Smooth muscle cell (in vitro differentiated cells): Measurements from ENCODE around the gene CCDC157. TPM values are rescaled to one million over a fixed set of nuclear protein-coding genes. Genes with fewer than 3 reads are reported as not detected.
"Not testable (repeated sequence)": the region's sequence is repeated elsewhere in the genome, so short reads cannot be mapped to it uniquely, and the experiment has no call there.

Source experiments
- DNase-seq: peaks from one replicate; lab custom pipeline; 2025; ENCODE audit not compliant: unreplicated experiment; lab: John Stamatoyannopoulos, UW
- H2AFZ ChIP-seq: fragments of 200-600 bp; sonication (generic); 2 replicates; pipeline ENCODE4 v1.6.0; 2016; ENCODE audit warnings: antibody characterized with exemption, low read depth, mild to moderate bottlenecking
- H3F3A ChIP-seq: fragments of 200-600 bp; sonication (generic); 2 replicates; pipeline ENCODE4 v1.6.0; 2017; ENCODE audit warnings: antibody characterized with exemption, low read depth
- H3K27ac ChIP-seq: fragments of 200-600 bp; sonication (generic); 2 replicates; pipeline ENCODE4 v1.5.1; 2016; ENCODE audit warnings: low read depth, mild to moderate bottlenecking
- H3K27me3 ChIP-seq: fragments of 200-600 bp; sonication (generic); 2 replicates; pipeline ENCODE4 v1.6.1; 2016; ENCODE audit warnings: low read depth, mild to moderate bottlenecking
- H3K36me3 ChIP-seq: fragments of 200-600 bp; sonication (generic); 2 replicates; pipeline ENCODE4 v1.5.1; 2016; ENCODE audit warnings: low read depth
- H3K4me1 ChIP-seq: fragments of 200-600 bp; sonication (generic); 2 replicates; pipeline ENCODE4 v1.5.1; 2016; ENCODE audit warnings: low read depth
- H3K4me2 ChIP-seq: fragments of 200-600 bp; sonication (generic); 2 replicates; pipeline ENCODE4 v1.6.0; 2016; ENCODE audit warnings: mild to moderate bottlenecking
- H3K4me3 ChIP-seq: fragments of 200-600 bp; sonication (generic); 2 replicates; pipeline ENCODE4 v1.5.1; 2016; ENCODE audit warnings: mild to moderate bottlenecking
- H3K79me2 ChIP-seq: fragments of 200-600 bp; sonication (generic); 2 replicates; pipeline ENCODE4 v1.6.0; 2016; ENCODE audit warnings: low read depth, mild to moderate bottlenecking
- H3K9ac ChIP-seq: fragments of 200-600 bp; sonication (generic); 2 replicates; pipeline ENCODE4 v1.6.0; 2016; ENCODE audit warnings: low read depth
- H3K9me3 ChIP-seq: fragments of 200-600 bp; sonication (generic); replicated peaks from 2 replicates; pipeline ENCODE4 v1.5.1; 2016; ENCODE audit warnings: low read depth
- H4K20me1 ChIP-seq: fragments of 200-600 bp; sonication (generic); 2 replicates; pipeline ENCODE4 v1.6.0; 2016; ENCODE audit warnings: low read depth
- WGBS: methylation state at CpG from one replicate; pipeline ENCODE4 v1.1.7; 2016; ENCODE audit warnings: low lambda C conversion rate; 5-methylcytosine and 5-hydroxymethylcytosine counted together
- polyA plus RNA-seq: library from polyadenylated mRNA; unstranded; fragments of >200 nt; fragmentation: Nextera tagmentation; extraction: Ambion mirVana; gene quantifications from 2 replicates; pipeline ENCODE4 v1.2.1, GENCODE V29; 2016
- total RNA-seq: library from RNA; depleted of rRNA; stranded (reverse); fragments of >200 nt; gene quantifications from 2 replicates; pipeline ENCODE4 v1.2.3, GENCODE V29; 2014
- TF ChIP-seq, protein P1 (sequence below): fragments of 200-600 bp; sonication (generic); IDR thresholded peaks from 2 replicates; pipeline ENCODE4 v1.5.1; 2017; ENCODE audit warnings: borderline replicate concordance, mild to moderate bottlenecking, antibody characterized with exemption; ENCODE audit not compliant: insufficient read depth, poor library complexity, severe bottlenecking

CCDC157 gene
- total and polyA plus RNA-seq, 2 experiments from 2014 or later: 2.5 to 4.8 TPM

DNA sequence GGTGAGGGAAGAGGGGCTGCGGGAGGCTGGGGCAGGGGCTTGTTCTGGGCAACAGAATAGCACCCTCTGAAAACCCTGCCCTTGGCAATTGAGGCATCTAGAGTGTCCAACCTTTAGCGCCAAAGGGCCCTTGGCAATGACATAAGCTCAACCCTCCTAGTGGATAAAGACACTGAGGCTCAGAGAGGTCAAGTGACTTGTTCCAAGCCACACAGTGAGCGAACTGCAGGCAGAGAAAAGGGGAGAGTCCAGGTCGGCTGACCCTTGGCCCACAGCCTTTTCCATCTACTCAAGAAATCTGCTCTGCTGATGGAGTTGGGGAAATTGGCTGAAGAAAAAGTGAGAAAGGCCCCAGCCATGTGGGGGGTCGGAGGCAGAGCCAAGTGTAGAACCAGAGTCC, 42.9 kb downstream of the CCDC157 start:
- Histone ChIP-seq H3K4me2 (no peak overlapping the region), H2AFZ (no peak overlapping the region), H3K79me2 (no peaks in the 10 kb centered on the region), H3K27ac (no peak overlapping the region), H3F3A (no peaks in the 10 kb centered on the region), H3K36me3 (no peaks in the 10 kb centered on the region), H3K27me3 (no peaks in the 10 kb centered on the region), H3K9me3 (no peaks in the 10 kb centered on the region), H4K20me1 (peaks cover 48% of the 10 kb centered on the region), H3K4me1 (peaks cover 9% of the 10 kb centered on the region), H3K9ac (no peak overlapping the region), H3K4me3 (no peak overlapping the region)
- TF ChIP-seq, protein P1, sequence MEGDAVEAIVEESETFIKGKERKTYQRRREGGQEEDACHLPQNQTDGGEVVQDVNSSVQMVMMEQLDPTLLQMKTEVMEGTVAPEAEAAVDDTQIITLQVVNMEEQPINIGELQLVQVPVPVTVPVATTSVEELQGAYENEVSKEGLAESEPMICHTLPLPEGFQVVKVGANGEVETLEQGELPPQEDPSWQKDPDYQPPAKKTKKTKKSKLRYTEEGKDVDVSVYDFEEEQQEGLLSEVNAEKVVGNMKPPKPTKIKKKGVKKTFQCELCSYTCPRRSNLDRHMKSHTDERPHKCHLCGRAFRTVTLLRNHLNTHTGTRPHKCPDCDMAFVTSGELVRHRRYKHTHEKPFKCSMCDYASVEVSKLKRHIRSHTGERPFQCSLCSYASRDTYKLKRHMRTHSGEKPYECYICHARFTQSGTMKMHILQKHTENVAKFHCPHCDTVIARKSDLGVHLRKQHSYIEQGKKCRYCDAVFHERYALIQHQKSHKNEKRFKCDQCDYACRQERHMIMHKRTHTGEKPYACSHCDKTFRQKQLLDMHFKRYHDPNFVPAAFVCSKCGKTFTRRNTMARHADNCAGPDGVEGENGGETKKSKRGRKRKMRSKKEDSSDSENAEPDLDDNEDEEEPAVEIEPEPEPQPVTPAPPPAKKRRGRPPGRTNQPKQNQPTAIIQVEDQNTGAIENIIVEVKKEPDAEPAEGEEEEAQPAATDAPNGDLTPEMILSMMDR: no peak
- WGBS: 95% methylated on average over 5 of the region's 5 CpGs
- DNase-seq: no peak

DNA sequence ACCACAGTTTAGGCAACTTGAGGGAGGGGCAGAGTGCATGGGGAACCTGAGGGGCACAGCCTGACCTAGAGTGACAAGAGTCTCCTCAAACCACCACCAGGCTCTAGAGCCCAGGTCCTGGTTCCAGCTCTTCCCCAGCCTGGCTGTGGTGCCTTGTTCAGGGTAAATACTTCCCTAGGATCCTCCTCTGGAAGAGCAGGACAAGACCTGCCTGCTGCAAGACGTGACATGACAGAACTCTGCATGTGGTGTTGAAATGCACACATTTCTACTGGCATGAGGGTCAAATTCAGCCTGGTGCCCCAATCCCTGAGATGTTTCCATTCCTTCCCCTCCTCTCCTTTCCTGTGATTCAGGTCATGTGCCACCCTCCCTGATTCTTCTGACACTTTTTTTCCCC, 43.4 kb downstream of the CCDC157 start:
- WGBS: 89% methylated on average over 1 of the region's 1 CpG
- no peak overlapping the region for H3K4me2 ChIP-seq
- peaks cover 52% of the 10 kb centered on the region for H4K20me1 ChIP-seq
- H3K27me3 ChIP-seq: no peaks in the 10 kb centered on the region
- H3K27ac ChIP-seq: no peak overlapping the region
- no peak overlapping the region for H3K9ac ChIP-seq
- no peak overlapping the region for H3K4me3 ChIP-seq
- no peaks in the 10 kb centered on the region for H3K36me3 ChIP-seq
- H3K4me1 ChIP-seq: peaks cover 9% of the 10 kb centered on the region
- DNase-seq: no peak
- no peaks in the 10 kb centered on the region for H3K9me3 ChIP-seq
- TF ChIP-seq, protein P1: no peak
- no peak overlapping the region for H2AFZ ChIP-seq
- no peaks in the 10 kb centered on the region for H3K79me2 ChIP-seq
- no peaks in the 10 kb centered on the region for H3F3A ChIP-seq

DNA sequence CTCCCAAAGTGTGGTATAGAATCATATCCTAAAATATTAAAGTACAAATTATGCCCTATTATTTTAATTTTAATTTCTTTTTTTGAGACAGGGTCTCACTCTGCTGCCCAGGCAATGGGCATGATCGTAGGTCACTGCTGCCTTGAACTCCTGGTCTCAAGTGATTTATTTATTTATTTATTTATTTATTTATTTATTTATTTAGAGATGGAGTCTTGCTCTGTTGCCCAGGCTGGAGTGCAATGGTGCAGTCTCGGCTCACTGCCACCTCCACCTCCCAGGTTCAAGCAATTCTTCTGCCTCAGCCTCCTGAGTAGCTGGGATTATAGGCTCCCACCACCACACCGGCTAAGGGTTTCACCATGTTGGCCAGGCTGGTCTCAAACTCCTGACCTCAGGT, 44.2 kb downstream of the CCDC157 start:
- peaks cover 59% of the 10 kb centered on the region for H4K20me1 ChIP-seq
- not testable (repeated sequence) for H3K9me3 ChIP-seq, H3K4me2 ChIP-seq, H3K27me3 ChIP-seq, H3K9ac ChIP-seq, H3K4me1 ChIP-seq, H3K4me3 ChIP-seq, H3K36me3 ChIP-seq, H3K79me2 ChIP-seq, DNase-seq, H2AFZ ChIP-seq, H3F3A ChIP-seq, H3K27ac ChIP-seq
- 100% methylated on average over 3 of the region's 3 CpGs for WGBS

DNA sequence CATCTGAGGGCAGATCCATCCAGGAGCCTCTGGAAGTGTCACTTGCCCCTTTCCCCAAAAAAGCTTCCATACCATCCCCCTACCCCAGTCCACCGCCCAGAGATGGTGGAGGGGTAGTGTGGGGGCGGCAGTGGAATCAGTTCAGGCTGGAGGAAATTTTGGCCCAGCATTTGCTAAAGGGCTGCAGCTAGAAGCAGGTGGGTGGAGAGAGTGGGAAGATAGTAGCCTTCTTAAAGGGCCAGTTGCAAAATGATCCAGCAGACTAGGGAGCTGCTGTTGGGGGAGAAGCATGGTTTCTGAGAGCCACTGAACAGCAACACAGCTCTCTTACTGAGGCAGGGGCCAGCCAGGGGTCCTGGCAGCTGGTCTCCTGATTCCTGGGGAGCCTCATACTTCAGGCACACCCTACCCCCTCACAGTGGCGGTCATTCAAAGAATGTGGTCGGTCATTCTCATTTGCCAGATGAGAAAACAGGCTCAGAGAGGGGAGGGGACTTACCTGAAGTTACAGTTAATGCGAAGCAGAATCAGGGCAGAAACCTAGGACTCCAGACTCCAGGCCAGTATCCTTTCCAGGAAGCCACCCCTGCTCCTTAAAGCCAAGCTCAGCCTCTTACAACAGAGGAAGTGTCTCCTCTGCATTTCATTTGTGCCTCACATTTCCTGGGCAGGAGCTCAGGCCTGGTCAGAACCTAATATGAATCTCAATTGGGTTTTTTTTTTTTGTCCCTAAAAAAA, 45.4 kb downstream of the CCDC157 start:
- no peak overlapping the region for H3K4me3 ChIP-seq
- H3K36me3 ChIP-seq: no peaks in the 10 kb centered on the region
- WGBS: 48% methylated on average over 5 of the region's 5 CpGs
- peaks cover 9% of the 10 kb centered on the region for H3K4me1 ChIP-seq
- no peak overlapping the region for H2AFZ ChIP-seq
- no peak overlapping the region for H3K9ac ChIP-seq
- TF ChIP-seq, protein P1: no peak
- no peak overlapping the region for H3K27ac ChIP-seq
- H3K27me3 ChIP-seq: no peaks in the 10 kb centered on the region
- no peaks in the 10 kb centered on the region for H3K79me2 ChIP-seq
- DNase-seq: no peak
- H3K4me2 ChIP-seq: no peak overlapping the region
- H4K20me1 ChIP-seq: peaks cover 59% of the 10 kb centered on the region
- H3F3A ChIP-seq: no peaks in the 10 kb centered on the region
- H3K9me3 ChIP-seq: no peaks in the 10 kb centered on the region

DNA sequence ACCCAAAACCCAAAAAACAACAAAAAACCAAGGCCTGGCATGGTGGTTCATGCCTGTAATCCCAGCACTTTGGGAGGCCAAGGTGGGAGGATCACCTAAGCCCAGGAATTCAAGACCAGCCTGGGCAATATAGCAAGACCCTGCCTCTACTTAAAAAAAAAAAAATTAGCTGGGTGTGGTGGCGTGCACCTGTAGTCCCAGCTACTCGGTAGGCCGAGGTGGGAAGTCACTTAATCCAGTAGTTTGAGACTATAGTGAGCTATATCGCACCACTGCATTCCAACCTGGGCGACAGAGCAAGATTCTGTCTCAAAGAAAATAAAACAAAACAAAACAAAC, 45.9 kb downstream of the CCDC157 start:
- H3K9ac ChIP-seq, DNase-seq, H3K4me3 ChIP-seq, H3K4me2 ChIP-seq, H3K9me3 ChIP-seq, H3K27ac ChIP-seq, H3K4me1 ChIP-seq, H3F3A ChIP-seq, H2AFZ ChIP-seq, H3K36me3 ChIP-seq, H3K27me3 ChIP-seq, H3K79me2 ChIP-seq: not testable (repeated sequence)
- WGBS: 97% methylated on average over 5 of the region's 5 CpGs
- peaks cover 55% of the 10 kb centered on the region for H4K20me1 ChIP-seq
